Stromal cell of bone marrow (primary cell): Measurements from ENCODE around the gene GCNT2.
"Not testable (repeated sequence)": the region's sequence is repeated elsewhere in the genome, so short reads cannot be mapped to it uniquely, and the experiment has no call there.

Source experiments
- DNase-seq: peaks from one replicate; pipeline ENCODE4 v3.0.0-alpha.2; 2012; ENCODE audit warnings: low read depth

Gene GCNT2

DNA sequence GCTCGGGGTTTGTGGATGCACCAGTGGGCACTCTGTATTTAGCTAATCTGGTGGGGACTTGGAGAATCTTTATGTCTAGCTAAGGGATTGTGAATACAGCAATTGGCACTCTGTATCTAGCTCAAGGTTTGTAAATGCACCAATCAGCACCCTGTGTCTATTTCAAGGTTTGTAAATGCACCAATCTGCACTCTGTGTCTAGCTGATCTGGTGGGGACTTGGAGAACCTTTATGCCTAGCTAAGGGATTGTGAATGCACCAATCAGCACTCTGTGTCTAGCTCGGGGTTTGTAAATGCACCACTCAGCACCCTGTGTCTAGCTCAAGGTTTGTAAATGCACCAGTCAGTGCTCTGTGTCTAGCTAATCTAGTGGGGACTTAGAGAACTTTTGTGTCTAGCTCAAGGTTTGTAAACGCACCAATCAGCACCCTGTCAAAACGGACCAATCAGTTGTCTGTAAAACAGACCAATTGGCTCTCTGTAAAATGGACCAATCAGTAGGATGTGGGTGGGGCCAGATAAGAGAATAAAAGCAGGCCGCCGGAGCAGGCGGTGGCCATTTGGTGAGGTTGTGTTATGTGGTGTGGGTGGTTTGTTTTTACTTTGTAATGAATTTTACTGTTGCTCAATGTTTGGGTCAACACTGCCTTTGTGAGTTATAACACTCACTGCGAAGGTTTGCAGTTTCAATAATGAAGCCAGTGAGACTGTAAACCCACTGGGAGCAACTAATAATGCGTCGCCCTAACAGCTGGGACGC is 139.5 kb downstream of the GCNT2 start:
- not testable (repeated sequence) for DNase-seq

DNA sequence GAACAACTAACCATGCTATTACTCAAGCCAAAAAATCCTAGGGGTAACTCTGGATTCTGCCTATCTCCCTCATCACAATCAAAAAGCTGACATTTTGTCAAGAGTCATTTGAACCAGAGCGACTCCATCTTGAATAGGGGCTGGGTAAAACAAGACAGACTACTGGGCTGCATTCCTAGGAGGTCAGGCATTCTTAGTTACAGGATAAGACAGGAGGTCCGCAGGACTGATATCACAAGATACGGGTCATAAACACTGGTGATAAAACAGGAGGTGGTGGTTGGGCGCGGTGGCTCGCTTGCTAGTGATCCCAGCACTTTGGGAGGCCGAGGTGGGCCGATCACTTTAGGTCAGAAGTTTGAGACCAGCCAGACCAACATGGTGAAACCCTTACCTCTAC is 141.1 kb downstream of the GCNT2 start:
- DNase-seq, result no peak

DNA sequence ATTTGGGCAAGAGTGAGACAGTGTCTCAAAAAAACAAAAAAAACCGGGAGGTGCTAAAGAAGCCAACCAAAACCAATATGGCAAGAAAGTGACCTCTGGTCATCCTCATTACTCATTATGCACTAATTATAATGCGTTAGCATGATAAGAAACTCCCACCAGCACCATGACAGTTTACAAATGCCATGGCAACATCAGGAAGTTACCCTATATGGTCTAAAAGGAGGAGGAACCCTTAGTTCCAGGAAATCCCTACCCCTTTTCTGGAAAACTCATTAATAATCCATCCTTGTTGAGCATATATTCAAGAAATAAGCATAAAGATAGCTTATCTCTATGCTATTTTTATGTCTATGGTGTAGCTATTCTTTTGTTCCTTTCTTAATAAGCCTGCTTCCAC is 141.6 kb downstream of the GCNT2 start:
- DNase-seq, result no peak

DNA sequence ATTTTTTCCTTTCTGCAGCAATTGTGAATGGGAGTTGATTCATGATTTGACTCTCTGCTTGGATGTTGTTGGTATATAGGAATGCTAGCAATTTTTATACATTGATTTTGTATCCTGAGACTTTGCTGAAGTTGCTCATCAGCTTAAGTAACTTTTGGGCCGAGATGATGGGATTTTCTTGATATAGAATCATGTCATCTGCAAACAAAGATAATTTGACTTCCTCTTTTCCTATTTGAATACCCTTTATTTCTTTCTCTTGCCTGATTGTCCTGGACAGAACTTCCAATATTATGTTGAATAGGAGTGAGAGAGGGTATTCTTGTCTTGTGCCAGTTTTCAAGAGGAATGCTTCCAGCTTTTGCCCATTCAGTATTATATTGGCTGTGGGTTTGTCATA is 144.4 kb downstream of the GCNT2 start:
- not testable (repeated sequence) for DNase-seq

DNA sequence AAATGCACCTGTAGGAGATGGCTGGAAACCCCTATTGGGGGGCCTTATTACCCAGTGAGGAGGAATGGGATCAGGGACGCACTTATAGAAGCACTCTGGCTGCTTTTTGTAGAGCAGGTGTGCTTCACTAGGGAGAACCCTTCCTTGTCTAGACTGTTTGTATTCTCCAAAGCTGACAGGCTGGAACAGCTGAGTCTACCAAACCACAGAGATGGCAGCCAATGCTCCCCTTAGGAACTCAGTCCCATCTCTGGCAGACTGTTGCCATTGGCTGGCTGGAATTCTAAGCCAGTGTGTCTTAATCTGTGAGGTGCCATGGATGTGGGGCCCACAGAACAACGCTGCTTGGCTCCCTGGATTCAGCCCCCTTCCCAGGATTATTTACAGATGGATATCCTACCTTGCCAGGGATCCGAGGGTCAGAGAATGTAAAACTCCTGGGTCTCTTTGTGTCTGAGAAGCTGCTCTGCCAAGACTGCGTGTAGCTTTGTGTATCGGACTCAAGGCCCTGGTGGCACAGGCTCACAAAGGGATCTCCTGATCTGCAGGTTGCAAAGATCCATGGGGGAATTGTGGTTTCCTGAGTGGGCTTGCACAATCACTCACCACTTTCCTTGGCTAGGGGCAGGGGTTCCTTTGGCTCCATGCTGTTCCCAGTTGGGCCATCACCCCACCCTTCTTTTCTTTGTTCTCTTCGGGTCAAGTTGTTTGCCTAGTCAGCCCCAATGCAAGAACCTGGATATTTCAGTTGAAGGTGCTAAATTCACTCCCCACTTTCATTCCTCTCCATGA is 147.2 kb downstream of the GCNT2 start:
- no peak for DNase-seq

DNA sequence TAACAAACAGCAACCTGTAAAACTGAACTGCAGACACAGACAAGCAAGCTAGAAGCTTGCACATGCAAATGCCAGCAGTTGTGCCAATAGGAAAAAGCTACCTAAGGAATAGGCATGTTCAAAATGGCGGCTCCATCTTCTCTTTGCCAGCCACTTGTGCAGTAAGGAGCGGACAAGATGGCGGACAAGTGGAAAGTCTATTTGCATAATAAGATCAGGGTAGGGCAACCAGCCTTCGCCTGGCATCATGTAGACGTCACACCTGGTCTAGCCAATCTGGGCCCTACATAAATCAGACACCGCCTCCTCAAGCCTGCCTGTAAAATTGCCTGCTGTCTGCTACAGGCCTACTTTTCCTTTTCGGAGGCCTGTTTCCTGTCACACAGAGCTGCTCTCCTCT is 155.3 kb downstream of the GCNT2 start:
- DNase-seq, result no peak

DNA sequence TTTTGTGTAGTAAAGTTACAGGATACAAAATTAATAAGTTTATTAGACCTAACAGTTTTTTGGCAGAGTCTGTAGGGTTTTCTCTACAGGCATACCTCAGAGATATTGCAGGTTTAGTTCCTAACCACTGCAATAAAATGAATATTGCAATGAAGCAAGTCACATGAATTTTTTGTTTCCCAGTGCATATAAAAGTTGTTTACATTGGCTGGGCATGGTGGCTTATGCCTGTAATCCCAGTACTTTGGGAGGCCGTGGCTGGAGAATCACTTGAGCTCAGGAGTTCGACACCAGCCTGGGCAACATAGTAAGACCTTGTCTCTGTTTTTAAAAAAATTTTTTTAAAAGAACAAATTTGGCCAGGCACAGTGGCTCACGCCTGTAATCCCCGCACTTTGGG is 157.3 kb downstream of the GCNT2 start:
- DNase-seq, result no peak
